NCI-H2196 (cell line): ENCODE results near the gene DIAPH1.

Experiments used
- DNase-seq: peaks from one replicate; lab custom pipeline; 2025; ENCODE audit not compliant: unreplicated experiment; lab: John Stamatoyannopoulos, UW

The DIAPH1 gene

DNA sequence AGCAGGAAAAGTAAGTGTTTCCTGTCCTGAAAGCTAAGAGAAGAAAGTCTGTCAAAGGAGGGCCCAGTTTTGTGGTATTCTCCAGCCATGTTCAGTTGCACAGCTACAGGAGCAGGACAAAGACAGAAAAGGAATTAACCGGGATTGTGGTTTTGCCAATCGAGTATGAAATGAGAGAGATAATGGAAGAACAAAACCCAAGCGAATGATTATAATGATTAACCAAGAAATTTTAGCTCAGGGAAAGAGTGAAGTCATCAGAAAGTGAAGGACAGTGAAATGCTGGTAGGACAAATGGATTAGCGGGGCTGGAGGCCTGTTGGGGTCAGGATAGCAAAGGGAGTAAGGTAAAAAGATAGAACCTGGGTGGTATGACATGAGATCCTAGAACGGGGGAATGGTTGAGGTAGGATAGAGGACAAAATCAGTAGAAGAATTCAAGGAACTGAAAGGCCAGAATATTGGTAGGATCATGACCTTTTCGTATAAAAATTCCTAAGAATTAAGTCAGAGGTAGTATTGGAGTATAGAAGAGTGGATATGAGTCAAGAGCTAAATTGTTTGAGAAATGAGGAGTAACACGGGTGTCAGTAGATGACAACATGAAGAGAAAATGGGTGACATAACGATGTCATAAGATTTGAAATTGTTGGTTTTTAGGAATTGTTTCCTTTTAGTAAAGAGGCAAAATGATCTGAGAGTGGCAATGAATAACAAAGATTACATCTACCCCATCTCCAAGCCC lies 52.8 kb downstream of the DIAPH1 start:
- DNase-seq: no peak

DNA sequence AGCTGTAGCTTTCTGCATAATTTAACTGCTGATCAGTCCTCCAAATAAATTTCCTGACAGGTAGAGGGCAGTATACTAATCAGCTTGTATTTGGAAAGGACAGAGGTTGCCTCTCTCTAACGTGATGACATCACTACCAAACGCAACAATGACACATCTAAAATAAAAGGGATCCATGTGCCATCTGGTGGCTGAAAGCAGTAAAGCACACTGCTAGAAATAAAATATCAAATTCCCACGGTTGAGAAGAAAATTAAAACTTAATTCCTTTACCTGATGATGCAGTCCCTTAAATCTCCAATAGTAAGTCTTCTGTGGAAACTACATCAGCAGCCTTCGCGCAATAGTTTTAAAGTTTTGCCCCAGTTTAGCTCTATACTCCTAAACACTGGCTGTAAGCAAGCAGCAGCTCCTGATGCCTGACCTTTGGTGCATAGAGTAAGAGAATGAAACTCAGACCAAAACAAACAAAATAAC lies 54.5 kb downstream of the DIAPH1 start:
- peak; percentile 80 for DNase-seq

GRCh38 chr5:141560725-141561483 lies 57.9 kb downstream of the DIAPH1 start:
- peak; percentile 93 for DNase-seq

DNA sequence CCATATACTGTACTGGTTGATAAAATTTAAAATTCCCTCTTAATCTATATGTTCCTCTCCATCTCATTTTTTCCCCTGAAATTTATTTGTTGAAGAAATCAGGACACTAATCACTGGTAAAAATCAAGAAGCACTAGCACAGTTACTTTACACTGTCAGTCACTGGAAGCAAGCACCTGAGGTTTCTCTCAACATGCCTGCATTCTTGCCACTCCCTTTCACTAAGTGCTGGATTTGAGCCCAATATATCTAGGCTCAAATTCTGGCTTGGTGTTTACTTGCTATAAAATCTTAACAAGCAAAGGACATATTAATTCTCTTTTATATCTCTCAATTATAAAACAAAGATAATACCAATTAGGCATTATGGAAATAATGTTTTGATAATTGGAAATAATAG lies 58.6 kb downstream of the DIAPH1 start:
- DNase-seq: peak; percentile 73

DNA sequence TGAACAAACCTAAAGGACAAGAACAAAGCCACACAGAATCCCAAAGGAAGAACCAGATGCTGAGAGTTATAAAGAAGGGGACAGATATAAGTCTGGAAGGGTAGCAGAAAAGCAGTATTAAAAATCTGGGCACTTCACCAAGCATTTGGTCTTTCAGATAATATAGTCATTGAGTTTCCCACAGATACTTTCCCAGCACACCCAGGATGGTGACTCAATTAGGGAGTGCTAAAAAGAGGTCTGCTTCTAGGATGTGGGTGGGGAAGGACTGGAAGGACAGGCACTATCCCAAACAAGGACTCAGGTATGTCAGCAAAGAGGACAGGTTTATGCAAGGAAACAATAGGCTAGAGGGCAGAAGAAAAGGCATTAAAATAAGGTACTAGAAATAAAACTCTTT lies 59.3 kb downstream of the DIAPH1 start:
- no peak for DNase-seq

DNA sequence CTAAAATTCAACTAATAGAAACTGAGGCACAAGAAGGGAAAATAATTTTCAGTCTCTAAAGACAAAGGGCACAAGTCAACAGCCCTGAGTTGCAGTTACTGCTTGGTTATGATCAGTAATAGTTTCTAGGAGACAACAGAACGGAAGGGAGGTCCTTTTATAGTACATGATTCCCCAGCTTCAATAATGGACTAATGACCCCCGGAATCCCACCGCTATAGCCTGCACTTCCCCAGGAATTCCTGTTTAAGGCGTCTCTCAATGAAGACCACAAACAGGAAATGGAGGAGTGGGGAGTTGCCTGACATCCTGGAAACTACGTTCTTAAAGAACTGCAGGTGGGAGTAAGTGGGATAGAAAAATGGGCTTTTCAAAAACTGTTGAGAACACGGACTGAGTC lies 60.6 kb downstream of the DIAPH1 start:
- DNase-seq: no peak

GRCh38 chr5:141557681-141558136 lies 61.1 kb downstream of the DIAPH1 start:
- DNase-seq: peak; percentile 64

DNA sequence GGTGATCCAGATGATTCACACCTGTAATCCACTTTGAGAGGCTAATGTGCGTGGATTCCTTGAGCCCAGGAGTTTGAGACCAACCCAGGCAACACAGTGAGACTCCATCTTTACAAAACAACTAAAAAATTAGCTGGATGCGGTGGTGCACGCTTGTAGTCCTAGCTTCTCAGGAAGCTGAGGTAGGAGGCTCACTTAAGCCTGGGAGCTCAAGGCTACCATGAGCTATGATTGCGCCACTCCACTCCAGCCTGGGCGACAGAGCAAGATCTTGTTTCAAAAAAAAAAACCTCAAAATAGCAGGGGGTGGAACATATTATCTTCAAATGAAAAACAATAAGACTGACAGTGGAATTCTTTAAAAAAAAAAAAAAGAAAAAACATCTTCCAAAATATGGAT lies 70.9 kb downstream of the DIAPH1 start:
- DNase-seq: no peak

GRCh38 chr5:141547488-141547887 lies 71.3 kb downstream of the DIAPH1 start:
- DNase-seq: no peak

DNA sequence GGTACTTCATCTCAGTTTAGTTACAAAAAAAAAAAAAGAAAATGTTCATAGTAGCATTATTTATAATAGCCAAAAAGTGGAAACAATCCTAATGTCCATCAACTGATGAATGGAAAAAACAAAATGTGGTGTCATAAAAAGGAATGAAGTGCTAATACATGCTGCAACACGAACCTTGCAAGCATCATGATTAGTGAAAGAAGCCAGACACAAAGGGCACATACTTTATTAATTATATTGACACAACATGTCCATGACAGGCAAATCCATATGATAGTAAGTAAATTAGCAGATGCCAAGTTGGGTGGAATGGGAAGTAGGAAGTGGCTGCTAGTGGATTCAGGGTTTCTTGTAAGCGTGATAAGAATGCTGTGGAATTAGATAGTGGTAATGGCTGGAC lies 75.7 kb downstream of the DIAPH1 start:
- no peak for DNase-seq

DNA sequence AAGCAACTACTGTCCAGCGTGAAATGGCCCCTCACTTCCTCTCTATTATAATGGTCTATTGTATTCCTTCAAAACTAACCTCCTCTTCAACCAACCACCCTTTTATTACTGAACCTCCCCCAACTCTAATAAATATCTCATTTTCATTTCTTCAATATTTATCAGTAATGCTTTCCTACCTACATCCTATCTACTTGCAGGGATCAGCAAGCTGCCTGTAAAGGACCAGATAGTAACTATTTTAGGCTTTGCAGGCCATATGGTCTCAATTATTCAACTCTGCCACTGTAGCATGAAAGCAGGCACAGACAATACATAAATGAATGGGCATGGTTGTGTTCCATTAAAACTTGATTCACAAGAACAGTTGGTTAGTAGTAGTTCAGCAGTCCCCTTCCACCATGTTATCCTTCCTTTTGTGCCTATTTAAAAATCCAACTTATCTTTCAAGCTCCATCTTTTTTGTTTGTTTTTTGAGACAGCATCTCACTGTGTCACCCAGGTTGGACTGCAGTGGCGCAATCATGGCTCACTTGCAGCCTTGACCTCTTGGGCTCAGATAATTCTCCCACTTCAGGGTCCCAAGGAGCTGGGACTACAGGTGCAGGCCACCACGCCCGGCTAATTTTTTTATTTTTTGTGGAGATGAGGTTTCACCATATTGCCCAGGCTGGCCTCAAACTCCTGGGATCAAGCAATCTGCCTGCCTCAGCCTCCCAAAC lies 84.1 kb downstream of the DIAPH1 start:
- DNase-seq: no peak

GRCh38 chr5:141533897-141534296 lies 84.9 kb downstream of the DIAPH1 start:
- no peak for DNase-seq

DNA sequence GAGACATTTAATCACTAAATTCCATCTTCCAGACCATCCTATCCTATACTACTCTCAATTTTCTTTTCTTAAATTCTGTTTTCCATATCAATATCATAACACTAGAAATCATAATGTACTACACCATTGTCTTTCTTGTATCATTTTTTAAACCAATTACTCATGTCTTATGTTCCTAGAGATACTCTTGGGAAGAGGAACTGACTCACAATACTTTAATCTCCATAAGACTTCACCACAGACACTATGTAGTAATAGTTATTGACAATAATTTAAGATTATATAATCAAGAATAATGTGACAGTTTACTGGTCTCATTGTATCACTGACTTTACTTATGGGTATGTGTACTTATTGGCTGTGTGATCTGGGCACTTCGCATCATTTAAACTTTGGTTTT lies 86.1 kb downstream of the DIAPH1 start:
- no peak for DNase-seq

DNA sequence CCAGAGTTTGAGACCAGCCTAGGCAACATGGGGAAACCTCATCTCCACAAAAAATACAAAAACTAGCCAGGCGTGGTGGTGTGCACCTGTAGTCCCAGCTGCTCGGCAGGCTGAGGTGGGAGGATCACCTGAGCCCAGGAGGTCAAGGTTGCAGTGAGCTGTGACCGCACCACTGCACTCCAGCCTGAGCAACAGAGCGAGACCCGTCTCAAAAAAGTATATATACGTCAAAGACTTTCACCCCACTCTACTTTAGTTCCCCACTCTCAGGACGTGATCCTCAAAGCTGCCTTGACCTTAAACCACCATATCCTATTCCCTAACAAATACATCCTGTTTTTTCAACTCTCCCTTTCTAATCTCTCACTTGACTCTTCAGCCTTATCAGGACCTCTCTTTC lies 88.9 kb downstream of the DIAPH1 start:
- DNase-seq: no peak

GRCh38 chr5:141529002-141529401 lies 89.8 kb downstream of the DIAPH1 start:
- peak; percentile 45 for DNase-seq

GRCh38 chr5:141528291-141528984 lies 90.4 kb downstream of the DIAPH1 start:
- peak; percentile 83 for DNase-seq

DNA sequence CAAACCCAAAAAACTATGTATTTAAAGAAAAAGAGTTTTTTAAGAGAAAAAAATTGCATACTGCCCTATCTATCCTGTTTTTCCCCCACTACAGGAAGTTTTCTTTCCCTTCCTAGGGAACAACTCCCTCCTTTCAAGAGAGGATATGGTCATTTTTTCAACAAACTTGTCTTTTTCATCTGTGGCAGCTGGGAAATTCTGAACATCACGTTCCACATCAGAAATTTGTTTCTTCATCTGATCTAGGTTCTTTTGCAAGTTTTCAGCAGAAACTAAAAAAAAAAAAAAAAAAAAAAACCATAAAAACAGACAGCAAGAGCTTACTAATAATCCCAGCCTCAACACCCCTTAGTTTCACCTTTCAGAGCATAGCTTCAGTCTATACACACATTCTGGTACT lies 91.4 kb downstream of the DIAPH1 start:
- no peak for DNase-seq

- DNase-seq: no peak
Measured at GRCh38 chr5:141525653-141526052, 93.1 kb downstream of the DIAPH1 start.

DNA sequence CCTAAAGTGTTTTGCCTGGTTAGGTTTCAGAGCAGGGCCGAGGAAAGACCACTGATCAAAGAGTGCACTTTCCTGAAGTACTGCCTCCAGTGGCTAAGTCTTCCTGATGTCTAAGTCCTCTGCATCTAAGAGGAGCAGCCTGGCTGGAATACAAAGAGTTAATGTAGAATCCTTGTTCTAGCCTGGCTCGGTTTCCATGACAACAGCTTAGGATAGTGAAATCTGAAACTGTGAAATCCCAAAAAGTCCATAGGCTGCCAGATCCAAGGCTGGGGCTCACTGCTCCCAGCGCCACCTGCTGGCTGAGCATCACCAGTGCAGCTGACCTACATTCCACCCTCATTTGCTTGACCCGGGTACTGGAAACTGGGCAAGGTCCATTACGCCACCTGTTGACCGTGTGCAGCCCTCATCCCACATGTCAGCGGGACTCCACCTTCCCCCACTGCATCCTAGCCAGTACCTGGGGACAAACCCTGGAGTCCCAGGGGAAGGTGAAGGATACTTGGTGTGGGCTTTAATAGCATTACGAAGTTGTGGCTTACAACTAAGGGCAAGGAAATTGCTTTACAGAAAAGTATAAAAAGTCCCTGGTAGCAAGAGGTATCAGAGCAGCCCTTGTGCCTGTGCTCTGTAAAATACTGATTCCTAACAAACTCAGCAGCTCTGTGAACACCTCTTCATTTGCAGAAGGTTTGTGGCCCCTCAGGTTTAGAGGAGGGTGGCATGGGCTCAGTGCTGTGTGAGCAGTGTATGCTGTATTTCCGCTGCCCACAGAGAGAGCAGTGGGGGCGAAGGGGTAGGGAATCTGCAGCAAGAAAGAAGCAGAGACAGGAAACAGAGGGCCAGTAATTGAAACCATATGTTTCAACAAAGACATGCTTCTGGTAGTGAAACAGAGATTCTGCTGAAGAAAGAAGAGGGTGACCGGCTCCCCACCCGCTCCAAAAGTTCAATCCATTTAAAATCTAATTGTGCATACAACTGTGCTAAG lies 93.9 kb downstream of the DIAPH1 start:
- peak; percentile 92 for DNase-seq

DNA sequence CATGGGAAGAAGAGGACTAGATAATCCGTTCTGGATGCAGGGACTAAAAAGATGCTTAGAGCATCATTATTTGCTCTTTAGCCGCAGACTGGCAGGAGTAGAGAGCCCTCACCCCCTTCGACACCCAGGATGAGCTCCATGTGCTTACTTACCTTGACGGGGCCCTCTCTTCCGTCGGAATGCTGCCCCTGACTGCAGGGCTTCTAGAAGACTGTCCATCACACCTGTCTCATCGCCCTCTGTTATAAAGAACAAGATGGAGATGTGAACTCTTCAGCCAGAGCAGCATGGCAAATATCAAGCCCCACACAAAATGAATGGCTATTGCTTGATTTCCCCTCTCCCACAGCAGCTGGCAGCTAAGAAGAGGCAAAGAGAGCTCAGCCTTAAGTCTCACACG lies 94.8 kb downstream of the DIAPH1 start:
- DNase-seq: no peak
